AG20443 (cell line): ENCODE measurements around the gene ADISSP.

Experiments used
- DNase-seq: peaks from one replicate; pipeline ENCODE4 v3.0.0; 2012; ENCODE audit warnings: low spot score, mixed read lengths

Gene ADISSP

GRCh38 chr20:3738111-3739053 lies 29.2 kb downstream of the ADISSP start:
- no peak for DNase-seq

DNA sequence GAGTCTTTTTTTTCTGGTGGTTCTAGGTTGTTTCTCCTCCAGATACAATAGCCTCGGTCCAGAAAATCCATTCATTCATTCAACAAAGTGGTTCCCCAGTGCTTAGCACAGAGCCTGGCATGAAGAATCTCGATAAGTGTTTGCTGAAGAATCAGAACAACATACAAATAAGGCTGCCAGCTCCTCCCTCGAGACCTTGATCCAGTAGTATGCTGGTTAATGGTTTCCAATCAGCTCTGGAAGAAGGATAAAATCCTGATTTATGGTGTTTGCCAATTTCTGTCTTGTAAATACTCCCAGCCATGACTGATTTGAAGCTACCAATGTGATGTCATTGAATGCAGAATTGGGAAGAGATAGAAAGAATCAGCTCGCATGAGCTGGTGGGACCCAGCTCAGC lies 31.8 kb downstream of the ADISSP start:
- no peak for DNase-seq

DNA sequence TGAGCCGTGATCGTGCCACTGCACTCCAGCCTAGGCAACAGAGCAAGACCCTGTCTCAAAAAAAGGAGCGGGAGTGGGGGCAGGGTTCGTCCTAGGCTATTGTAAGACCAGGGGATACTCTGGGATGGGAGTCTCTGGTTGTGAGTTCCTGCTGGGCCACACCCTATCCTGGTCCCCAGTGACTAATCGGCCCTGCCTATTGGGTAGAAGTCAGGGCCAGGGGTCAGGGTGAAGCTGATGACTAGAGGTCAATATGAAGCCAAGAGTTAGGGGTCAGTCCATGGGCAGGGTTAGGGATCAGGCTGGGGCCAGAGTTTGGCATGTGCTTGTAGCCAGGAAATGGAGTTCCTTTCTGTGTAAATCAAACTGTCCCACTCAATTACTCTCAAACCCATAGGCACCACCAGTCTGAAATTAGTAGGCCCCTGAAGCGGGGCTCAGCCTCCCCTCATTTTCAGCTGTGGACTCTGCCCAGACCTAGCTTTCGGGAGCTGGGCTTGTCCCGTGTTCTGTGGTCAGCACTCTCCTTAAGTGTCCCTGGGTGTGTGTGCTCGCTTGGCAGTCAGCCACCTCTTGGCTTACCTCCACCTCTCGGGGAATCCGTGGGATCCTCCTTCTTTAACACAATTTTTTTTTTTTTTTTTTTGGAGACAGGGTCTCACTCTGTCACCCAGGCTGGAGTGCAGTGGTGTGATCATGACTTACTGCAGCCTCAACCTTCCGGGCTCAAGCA lies 33.3 kb downstream of the ADISSP start:
- DNase-seq, result no peak

DNA sequence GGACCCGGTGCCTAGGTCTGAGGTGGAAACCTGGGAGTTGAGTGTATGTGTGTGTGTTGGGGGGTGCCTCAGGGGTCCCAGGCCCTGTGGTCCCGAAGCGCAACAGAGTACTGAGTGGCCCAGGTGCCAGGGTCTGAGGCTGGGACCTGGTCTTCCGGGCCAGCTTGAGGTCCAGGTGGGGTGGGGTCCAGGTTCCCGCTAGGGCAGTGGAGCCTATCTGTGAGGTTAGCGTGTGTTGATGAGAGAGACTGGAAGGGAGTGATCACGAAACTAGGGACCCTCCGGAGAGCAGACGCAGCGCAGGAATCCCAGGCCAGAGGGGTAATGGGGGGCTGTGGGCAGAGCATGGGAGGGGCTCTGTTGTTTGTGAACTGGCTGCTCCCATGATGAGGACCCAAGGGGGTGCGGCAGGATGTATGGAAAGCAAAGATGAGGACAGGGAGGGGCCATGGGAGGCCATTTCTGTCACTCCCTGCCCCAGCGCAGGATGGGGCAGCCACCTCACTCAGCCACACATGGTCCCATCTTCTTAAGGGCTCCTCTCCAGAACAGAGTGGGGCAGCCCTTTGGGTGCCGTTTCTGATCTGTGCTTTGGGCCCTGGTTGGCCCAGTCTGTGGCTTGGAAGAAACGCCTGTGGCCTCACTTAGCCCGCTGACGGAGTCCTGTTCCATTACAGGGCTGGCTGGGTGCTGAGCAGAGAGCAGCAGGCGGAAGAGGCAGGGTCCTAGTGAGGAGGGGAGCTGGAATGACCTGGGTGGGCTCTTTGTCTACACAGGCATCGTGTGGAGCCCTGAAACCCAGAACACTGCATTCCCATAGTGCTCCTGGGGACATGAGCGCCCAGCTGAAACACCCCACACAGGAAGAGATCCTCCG lies 34.2 kb downstream of the ADISSP start:
- DNase-seq, result no peak

GRCh38 chr20:3732327-3733118 lies 35.0 kb downstream of the ADISSP start, which contains the start of gene HSPA12B:
Gene HSPA12B, plus strand, starts transcription at chr20:3732685. Its CDS starts 5,990 bp downstream, at chr20:3738675.
- peak; percentile 66 for DNase-seq

DNA sequence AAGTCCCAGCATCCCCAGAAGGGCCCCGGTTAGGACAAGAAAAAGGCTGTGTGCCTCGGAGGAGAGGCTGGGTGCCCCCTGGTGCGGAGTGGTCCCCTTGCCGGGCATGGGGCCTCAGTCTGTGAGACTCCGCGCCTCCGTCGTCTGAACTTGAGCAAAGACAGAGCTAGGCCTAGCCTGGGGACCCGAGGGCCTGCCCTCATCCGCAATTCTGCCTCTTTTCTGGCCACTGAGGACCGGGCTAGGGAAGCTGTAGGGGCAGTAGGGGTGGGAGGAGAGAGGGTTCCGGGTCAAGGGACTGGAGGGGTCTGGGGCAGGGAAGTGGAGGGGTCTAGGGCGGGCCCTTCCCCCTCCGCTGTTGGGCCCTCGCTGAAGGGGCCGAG lies 35.6 kb downstream of the ADISSP start:
- no peak for DNase-seq

GRCh38 chr20:3730803-3731672 lies 36.5 kb downstream of the ADISSP start:
- DNase-seq, result no peak

- DNase-seq, result no peak
Measured at GRCh38 chr20:3729811-3730540, 37.6 kb downstream of the ADISSP start.

DNA sequence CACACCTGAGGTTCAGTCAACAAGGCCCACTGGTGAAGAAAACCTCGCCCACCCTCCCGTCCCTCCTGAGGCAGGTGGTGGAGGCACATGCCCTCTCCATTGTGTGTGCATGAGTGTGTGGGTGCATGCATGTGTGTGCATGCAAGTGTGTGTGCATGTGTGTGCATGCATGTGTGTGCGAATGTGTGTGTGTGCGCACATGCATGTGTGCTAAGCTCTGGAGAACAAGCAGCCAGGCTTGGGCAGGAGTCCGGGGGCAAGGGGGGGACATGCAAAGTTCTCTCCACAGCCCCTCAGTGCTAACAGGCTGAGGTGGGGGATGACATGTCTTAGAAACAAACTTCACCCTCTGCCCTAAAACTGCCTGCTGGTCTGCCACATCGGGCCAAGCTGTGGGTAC lies 38.2 kb downstream of the ADISSP start:
- no peak for DNase-seq

- no peak for DNase-seq
Measured at GRCh38 chr20:3728876-3729275, 38.7 kb downstream of the ADISSP start.

DNA sequence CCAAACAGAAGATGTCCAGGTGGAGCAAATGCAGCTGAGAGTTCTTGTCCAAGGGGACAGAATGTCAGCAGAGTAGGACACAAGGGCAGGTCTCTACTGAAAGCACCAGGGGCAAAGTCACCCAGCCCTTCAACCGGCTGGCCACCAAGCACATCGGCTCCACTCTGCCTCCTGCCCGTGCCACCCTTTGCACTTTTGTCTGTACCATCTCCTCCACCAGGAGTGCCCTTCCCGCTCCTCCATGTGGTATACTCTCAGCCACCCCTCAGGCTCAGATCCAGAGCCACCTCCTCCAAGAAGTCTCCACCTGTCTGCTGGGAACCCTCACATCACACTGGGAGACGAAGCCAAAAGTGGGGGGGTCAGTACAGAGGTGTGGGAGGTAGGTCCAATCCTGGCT lies 39.2 kb downstream of the ADISSP start:
- DNase-seq, result no peak

DNA sequence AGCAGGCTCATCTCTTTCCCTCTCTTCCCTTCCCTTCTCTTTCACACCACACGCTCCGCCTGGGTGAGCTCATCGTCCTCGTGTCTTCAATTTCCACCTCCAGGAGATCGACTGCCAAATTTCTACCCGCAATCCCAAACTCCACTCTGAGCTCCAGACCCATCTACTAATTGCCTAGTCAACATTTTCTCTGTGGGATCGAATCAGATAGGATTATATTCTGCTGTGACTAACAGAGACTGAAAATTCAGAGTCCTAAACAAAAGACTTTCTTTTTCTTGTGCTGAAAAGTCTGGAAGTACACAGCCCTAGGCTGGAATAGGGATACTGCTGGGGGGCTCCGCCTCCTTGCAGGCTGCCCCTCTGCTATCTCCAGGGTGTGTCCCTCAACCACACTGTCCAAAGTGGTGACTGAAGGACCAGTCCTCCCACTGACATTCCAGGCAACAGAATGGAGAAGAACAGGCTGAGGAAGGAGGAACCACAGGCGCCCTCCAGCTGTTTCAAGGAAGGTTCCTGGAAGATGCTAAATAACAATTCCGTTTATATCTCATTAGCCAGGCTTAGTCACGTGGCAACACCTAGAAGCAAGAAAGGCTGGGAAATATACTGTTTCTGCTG lies 40.0 kb downstream of the ADISSP start:
- peak; percentile 77 for DNase-seq

DNA sequence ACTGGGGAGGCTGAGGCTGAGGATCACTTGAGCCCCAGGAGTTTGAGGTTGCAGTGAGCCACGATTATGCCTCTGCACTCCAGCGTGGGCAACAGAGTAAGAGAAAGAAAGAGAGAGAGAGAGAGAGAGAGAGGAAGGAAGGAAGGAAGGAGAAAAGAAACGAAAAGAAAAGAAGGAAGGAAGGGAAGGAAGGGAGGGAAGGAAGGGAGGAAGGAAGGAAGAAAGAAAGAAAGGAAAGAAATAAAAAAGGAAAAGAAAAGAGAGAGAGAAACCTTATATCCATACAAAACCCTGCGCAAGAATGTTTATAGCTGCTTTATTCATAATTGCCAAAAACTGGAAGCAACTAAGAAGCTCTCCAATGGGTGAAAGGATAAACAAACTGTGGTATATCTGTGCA lies 43.2 kb downstream of the ADISSP start:
- no peak for DNase-seq

DNA sequence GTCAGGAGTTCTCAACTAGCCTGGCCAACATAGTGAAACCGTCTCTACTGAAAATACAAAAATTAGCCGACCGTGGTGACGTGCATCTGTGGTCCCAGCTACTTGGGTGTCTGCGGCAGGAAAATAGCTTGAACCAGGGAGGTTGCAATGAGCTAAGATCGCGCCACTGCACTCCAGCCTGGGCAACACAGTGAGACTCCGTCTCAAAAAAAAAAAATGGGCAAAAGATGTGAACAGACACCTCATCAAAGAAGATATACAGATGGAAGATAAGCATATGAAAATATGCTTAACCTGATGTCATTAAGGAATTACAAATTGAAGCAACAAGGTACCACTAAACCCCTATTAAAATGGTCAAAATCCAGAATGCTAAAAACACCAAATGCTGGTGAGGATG lies 44.3 kb downstream of the ADISSP start:
- no peak for DNase-seq

GRCh38 chr20:3721912-3722311 lies 45.6 kb downstream of the ADISSP start:
- no peak for DNase-seq

DNA sequence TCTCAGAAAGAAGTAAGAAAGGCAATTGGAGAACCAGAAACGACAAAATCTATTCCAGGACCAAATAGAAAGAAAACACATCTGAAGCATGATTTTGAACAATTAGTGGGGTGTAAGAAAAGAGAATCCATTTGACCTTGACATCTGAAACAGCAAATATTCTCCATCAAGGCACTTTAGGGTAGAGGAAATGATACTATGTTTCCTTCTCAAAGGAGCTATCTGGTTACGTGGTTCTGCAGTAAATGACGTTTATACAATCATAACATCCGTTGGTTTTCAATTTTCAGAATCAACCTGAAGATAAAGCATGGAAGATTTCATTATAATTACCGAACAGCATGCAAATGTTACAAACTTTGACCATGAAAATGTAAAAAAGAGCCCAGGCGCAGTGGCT lies 46.9 kb downstream of the ADISSP start:
- no peak for DNase-seq

DNA sequence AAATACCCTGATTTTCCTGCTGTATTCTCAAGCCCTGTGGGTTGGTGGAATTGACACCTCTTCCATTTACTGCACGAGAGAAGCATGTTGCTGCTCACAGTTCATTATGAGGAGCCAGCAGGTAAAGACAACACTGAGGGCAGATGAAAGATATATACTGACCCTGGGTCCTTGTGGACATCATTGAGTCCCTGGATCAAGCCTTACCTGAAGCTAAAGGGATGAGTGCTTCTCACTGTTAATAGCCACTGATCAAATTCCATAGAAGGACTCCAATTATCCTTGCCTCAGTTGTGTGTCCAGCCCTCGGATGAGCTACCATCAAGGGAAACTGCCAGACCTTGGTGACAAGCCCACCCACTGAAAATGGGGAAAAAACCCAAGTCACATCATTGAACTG lies 47.5 kb downstream of the ADISSP start:
- no peak for DNase-seq

DNA sequence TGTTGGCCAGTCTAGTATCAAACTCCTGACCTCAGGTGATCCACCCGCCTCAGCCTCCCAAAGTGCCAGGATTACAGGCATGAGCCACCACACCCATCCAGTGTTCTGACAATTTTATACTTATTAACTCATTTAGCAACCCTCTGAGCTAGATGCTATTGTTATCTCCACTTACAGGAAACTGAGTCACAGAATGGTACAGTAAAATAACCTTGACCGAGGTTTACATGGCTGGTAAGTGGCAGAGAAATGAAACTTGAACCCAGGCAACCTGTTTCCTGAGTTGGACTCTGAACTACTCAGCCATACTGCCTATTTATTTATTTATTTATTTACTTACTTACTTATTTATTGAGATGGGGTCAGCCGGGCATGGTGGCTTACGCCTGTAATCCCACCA lies 48.5 kb downstream of the ADISSP start:
- no peak for DNase-seq

DNA sequence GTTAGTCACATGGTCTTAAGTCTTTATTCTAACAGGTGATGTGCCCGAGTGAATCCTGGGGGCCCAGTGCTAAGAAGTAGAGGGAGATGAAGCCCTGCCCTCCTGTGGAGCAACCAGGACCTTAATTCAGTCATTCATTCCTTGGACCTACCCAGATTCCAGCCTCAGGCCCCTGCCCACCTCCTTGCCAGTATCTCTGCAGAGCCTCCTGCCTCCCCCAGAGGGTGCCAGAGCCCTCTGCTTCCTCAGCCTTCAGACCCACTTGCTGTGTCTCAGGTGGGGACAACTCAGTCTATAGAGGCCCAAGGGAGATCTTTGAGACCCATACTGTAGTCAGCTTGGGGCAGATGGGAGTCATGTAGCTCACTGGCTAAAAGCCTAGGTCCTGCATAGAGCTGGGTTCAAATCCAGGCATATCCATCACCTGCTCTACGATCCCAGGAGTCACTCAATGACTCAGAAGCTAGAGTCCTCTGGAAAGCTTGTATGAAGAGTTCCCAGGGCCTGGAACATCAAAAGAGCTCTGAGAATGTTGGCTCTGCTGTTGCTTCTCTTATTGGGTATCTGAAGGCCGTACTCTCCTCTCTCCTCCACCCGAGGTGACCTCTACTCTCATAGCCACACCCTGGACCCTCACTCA lies 51.2 kb downstream of the ADISSP start:
- peak; percentile 75 for DNase-seq
